GM18909 (cell line): ENCODE results near the gene MICOS13.

ENCODE experiments used
- ATAC-seq: cut with Tn5 transposase; IDR thresholded peaks from one replicate; pipeline ENCODE4 v1.9.1; 2021; ENCODE audit warnings: mild to moderate bottlenecking; ENCODE audit not compliant: unreplicated experiment, poor library complexity

The MICOS13 gene

DNA sequence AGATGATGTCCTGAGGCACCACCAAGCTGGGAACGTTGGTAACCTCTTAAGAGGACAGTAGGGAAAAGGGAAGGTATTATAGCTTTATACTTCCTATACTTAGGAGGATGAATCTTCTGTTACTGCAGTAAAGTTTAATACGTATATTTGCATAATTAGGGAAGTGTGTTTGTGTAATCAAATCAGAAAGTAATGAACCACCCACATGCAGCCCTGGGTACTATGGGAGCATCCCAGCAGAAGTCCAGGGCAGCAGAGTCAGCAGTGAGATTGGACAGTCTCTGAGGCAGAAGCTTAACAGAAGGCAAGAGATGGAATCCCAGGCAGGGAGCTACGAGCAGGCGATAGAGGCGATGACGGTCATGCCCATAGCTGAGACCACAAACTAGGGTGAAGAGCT lies 44.9 kb downstream of the MICOS13 start:
- no peak for ATAC-seq

DNA sequence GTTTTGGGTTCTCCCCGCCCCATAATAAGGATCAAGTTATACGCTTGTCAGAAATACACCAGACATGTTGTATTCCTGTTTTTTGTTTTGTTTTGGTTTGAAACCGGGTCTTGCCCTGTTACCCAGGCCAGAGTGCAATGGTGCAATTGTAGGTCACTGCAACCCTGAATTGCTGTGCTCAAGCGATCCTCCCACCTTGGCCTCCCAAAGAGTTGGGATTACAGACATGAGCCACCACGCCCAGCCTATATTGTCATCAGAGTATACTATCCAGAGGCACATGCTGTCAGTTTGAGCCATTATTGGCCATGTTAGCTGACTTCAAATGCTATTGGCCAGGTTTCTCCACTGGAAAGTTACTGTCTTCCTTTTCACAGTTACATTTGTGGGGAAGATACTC lies 47.7 kb downstream of the MICOS13 start:
- no peak for ATAC-seq

DNA sequence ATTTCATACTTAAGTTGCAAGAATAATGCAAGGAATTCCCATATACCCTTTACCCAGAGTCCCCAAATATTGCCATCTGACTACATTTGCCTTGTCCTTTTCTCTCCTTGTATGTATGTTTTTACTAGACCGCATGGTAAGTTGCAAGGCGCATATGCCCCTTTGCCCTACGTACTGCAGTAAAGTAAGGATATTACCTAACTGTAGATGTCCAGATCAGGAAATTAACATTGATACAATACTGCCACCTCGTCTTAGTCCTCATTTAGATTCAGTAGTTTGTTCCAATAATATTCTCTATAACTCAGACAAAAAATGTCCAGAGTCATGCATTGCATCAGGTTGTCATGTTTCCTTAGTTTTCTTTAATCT lies 48.1 kb downstream of the MICOS13 start:
- ATAC-seq: no peak

DNA sequence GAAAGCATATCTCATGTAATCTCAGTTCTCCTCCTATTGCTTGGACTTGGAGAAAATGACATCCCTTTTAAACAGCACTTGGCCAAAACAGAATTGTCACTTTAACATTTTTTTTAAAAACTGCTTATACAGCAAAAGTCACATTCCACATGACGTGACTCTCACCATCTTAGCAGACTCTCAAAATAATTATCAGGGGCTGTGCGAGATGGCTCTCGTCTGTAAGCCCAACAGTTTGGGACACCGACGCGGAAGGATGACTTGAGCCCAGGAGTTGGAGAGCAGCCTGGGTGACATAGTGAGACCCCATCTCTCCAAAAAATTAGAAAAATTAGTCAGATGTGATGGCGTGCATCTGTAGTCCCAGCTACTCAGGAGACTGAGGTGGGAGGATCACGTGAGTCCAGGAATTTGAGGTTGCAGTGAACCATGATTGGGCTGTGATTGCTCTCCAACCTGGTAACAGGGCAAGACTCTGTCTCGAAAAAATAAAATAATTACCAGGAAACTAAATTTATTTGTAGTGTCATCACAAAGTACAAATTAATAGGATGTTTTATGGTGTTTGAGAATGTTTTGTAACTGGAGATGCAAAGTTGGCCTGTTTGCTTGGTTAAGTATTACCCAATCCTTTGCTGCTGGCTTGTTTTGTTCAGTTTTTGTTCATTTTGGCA lies 48.6 kb downstream of the MICOS13 start:
- ATAC-seq: no peak

DNA sequence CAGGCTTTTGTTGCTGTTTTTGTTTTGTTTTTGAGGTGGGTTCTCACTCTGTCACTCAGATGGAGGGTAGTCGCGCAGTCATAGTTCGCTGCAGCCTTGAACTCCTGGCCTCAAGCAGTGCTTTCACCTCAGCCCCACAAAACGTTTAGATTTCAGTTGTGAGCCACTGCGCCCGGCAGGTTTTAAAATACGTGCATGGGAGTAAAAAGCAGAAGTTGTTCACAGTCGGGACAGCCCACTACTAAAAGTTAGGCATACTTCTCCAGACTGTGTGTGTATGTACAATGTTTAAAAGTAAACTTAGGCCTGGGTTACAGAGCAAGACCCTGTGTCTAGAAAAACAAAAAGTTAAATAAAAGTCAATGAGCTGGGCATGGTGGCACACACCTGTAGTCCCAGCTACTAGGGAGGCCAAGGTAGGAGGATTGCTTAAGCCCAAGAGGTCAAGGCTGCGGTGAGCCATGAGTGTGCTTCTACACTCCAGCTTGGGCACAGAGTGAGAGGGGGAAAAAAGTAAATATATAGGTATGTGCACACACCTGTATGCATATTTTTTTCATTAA lies 51.3 kb downstream of the MICOS13 start:
- no peak for ATAC-seq

DNA sequence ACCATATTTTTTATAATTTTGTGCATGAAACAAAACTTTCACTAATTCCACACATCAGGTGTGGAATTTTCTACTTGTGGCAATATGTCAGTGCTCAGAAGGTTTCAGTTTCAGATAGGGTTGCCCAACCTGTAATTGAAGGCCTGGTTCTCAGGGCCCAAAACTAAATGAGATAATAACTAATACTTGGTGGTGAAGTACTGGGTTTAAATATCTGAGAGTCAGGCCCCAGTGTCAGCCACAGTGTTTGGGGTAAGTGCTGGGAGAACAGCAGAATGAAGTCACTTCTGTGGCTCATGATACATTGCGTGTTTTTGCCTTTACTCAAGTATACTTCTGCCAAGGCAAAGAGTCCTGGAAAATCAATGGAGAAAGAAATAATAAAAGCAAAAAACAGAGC lies 51.9 kb downstream of the MICOS13 start:
- no peak for ATAC-seq
